ENCODE results near the gene ZNF157.

Gene ZNF157

GRCh38 chrX:47447607-47448006, 77.2 kb downstream of the ZNF157 start:
- DNase-seq = no peak

- DNase-seq = no peak
Observed at GRCh38 chrX:47448165-47448806, 77.9 kb downstream of the ZNF157 start.

- DNase-seq = no peak
Observed at GRCh38 chrX:47452112-47452511, 81.7 kb downstream of the ZNF157 start.

- no peak for DNase-seq
Observed at GRCh38 chrX:47456080-47456479, 85.7 kb downstream of the ZNF157 start.

GRCh38 chrX:47458528-47458927, 88.2 kb downstream of the ZNF157 start:
- no peak for DNase-seq

- no peak for DNase-seq
Observed at GRCh38 chrX:47460561-47460960, 90.2 kb downstream of the ZNF157 start.
